Activated T-helper 2 cell treated with anti-CD3 and anti-CD28 coated beads, Interferon-gamma antibody, Interleukin-2, Interleukin-4, amounts not matched to agents 10 μg/mL and 5 μg/mL and 100 μg/mL, durations not matched to agents 14 hours and 24 hours and 36 hours (primary cell): ENCODE measurements around the gene NGEF. TPM values are rescaled to one million over a fixed set of nuclear protein-coding genes. Genes with fewer than 3 reads are reported as not detected.

Source experiments
- DNase-seq: peaks from one replicate; pipeline ENCODE4 v3.0.0; 2021; ENCODE audit warnings: low spot score
- H3K27ac Mint-ChIP-seq: one replicate; pipeline ENCODE4 v1.8.0; 2021; ENCODE audit warnings: mixed read lengths
- H3K27me3 Mint-ChIP-seq: one replicate; pipeline ENCODE4 v1.8.0; 2021; ENCODE audit warnings: low read depth, mixed read lengths
- H3K36me3 Mint-ChIP-seq: one replicate; pipeline ENCODE4 v1.8.0; 2021; ENCODE audit warnings: low read depth, mixed read lengths
- H3K4me1 Mint-ChIP-seq: one replicate; pipeline ENCODE4 v1.8.0; 2021; ENCODE audit warnings: low read depth, mixed read lengths
- H3K4me3 Mint-ChIP-seq: one replicate; pipeline ENCODE4 v1.8.0; 2021; ENCODE audit warnings: low read depth, mild to moderate bottlenecking, moderate library complexity, mixed read lengths
- H3K9me3 Mint-ChIP-seq: one replicate; pipeline ENCODE4 v1.8.0; 2021; ENCODE audit warnings: mixed read lengths
- intact Hi-C: fragments of 100-400 bp; cut with micrococcal nuclease; formaldehyde crosslinking; loops from one replicate; pipeline ENCODE4 v1.15.1; 2023
- total RNA-seq: library from RNA; stranded (reverse); gene quantifications from 2 replicates; pipeline ENCODE4 v1.2.3, GENCODE V29; 2022

The NGEF gene
- total RNA-seq, 1 donor from 2014 or later = 2.5 TPM

GRCh38 chr2:233039846-233040530, 26.9 kb upstream of the NGEF start:
- no peaks in the 10 kb centered on the region for H3K4me1 Mint-ChIP-seq
- no peak for DNase-seq
- H3K27me3 Mint-ChIP-seq = peaks cover 5% of the 10 kb centered on the region
- no peak overlapping the region for H3K27ac Mint-ChIP-seq
- no peak overlapping the region for H3K4me3 Mint-ChIP-seq
- no peaks in the 10 kb centered on the region for H3K9me3 Mint-ChIP-seq
- intact Hi-C loops = no loop called here
- no peaks in the 10 kb centered on the region for H3K36me3 Mint-ChIP-seq

- Mint-ChIP-seq H3K9me3 (no peaks in the 10 kb centered on the region), H3K4me1 (no peaks in the 10 kb centered on the region), H3K4me3 (no peak overlapping the region), H3K36me3 (no peaks in the 10 kb centered on the region), H3K27ac (no peak overlapping the region), H3K27me3 (peaks cover 5% of the 10 kb centered on the region)
- no peak for DNase-seq
- intact Hi-C loops = no loop called here
Observed at GRCh38 chr2:233039212-233039845, 26.3 kb upstream of the NGEF start.

GRCh38 chr2:233037078-233037477, 24.0 kb upstream of the NGEF start:
- H3K27me3 Mint-ChIP-seq = peaks cover 2% of the 10 kb centered on the region
- no peak overlapping the region for H3K27ac Mint-ChIP-seq
- no peak for DNase-seq
- no peaks in the 10 kb centered on the region for H3K9me3 Mint-ChIP-seq
- H3K36me3 Mint-ChIP-seq = no peaks in the 10 kb centered on the region
- H3K4me1 Mint-ChIP-seq = no peaks in the 10 kb centered on the region
- intact Hi-C loops = no loop called here
- H3K4me3 Mint-ChIP-seq = no peak overlapping the region

- no peak overlapping the region for H3K27ac Mint-ChIP-seq
- intact Hi-C loops = no loop called here
- no peak overlapping the region for H3K4me3 Mint-ChIP-seq
- H3K9me3 Mint-ChIP-seq = no peaks in the 10 kb centered on the region
- no peaks in the 10 kb centered on the region for H3K4me1 Mint-ChIP-seq
- no peak for DNase-seq
- H3K27me3 Mint-ChIP-seq = peaks cover 2% of the 10 kb centered on the region
- H3K36me3 Mint-ChIP-seq = no peaks in the 10 kb centered on the region
Observed at GRCh38 chr2:233036162-233036838, 23.2 kb upstream of the NGEF start.

- Mint-ChIP-seq H3K27ac (no peak overlapping the region), H3K9me3 (no peaks in the 10 kb centered on the region), H3K4me1 (no peaks in the 10 kb centered on the region), H3K27me3 (peaks cover 2% of the 10 kb centered on the region), H3K36me3 (no peaks in the 10 kb centered on the region), H3K4me3 (no peak overlapping the region)
- intact Hi-C loops = no loop called here
- no peak for DNase-seq
Observed at GRCh38 chr2:233035426-233036161, 22.5 kb upstream of the NGEF start.

GRCh38 chr2:233034091-233034882, 21.2 kb upstream of the NGEF start:
- Mint-ChIP-seq H3K36me3 (no peaks in the 10 kb centered on the region), H3K27ac (no peak overlapping the region), H3K27me3 (no peaks in the 10 kb centered on the region), H3K4me3 (no peak overlapping the region), H3K4me1 (no peaks in the 10 kb centered on the region), H3K9me3 (no peaks in the 10 kb centered on the region)
- intact Hi-C loops = no loop called here
- no peak for DNase-seq

- Mint-ChIP-seq H3K4me3 (no peak overlapping the region), H3K9me3 (no peaks in the 10 kb centered on the region), H3K36me3 (no peaks in the 10 kb centered on the region), H3K4me1 (no peaks in the 10 kb centered on the region), H3K27ac (no peak overlapping the region), H3K27me3 (no peaks in the 10 kb centered on the region)
- no peak for DNase-seq
- intact Hi-C loops = no loop called here
Observed at GRCh38 chr2:233033672-233034071, 20.6 kb upstream of the NGEF start.

GRCh38 chr2:233032551-233033320, 19.7 kb upstream of the NGEF start, which contains the start of gene NEU2:
Gene NEU2, plus strand, starts transcription at chr2:233032672. Its CDS starts 0 bp downstream, at chr2:233032672.
- DNase-seq = no peak
- no peak within 1 kb of the TSS for H3K4me3 Mint-ChIP-seq
- intact Hi-C loops = no loop called here
- H3K9me3 Mint-ChIP-seq = no peaks in the 10 kb centered on the region
- H3K27ac Mint-ChIP-seq = no peak within 1 kb of the TSS
- H3K27me3 Mint-ChIP-seq = no peaks in the 10 kb centered on the region
- no peaks in the 10 kb centered on the region for H3K36me3 Mint-ChIP-seq
- H3K4me1 Mint-ChIP-seq = no peaks in the 10 kb centered on the region

- H3K9me3 Mint-ChIP-seq = no peaks in the 10 kb centered on the region
- no peak overlapping the region for H3K4me3 Mint-ChIP-seq
- no peak overlapping the region for H3K27ac Mint-ChIP-seq
- H3K27me3 Mint-ChIP-seq = no peaks in the 10 kb centered on the region
- H3K4me1 Mint-ChIP-seq = no peaks in the 10 kb centered on the region
- no peaks in the 10 kb centered on the region for H3K36me3 Mint-ChIP-seq
- intact Hi-C loops = no loop called here
- DNase-seq = no peak
Observed at GRCh38 chr2:233031556-233032500, 18.8 kb upstream of the NGEF start.

- Mint-ChIP-seq H3K4me3 (no peak overlapping the region), H3K27ac (no peak overlapping the region)
- no peak for DNase-seq
Observed at GRCh38 chr2:233029321-233029720, 16.3 kb upstream of the NGEF start.

GRCh38 chr2:233026198-233026813, 13.2 kb upstream of the NGEF start:
- no peak overlapping the region for H3K27ac Mint-ChIP-seq
- intact Hi-C loops = no loop called here

More at GRCh38 chr2:233029321-233029720, 16.3 kb upstream of the NGEF start:
- Mint-ChIP-seq H3K27me3 (no peaks in the 10 kb centered on the region), H3K36me3 (no peaks in the 10 kb centered on the region), H3K9me3 (no peaks in the 10 kb centered on the region), H3K4me1 (no peaks in the 10 kb centered on the region)
- intact Hi-C loops = no loop called here

More at GRCh38 chr2:233026198-233026813, 13.2 kb upstream of the NGEF start:
- no peaks in the 10 kb centered on the region for H3K9me3 Mint-ChIP-seq
- no peaks in the 10 kb centered on the region for H3K27me3 Mint-ChIP-seq
- H3K4me3 Mint-ChIP-seq = no peak overlapping the region
- DNase-seq = no peak
- H3K36me3 Mint-ChIP-seq = no peaks in the 10 kb centered on the region
- H3K4me1 Mint-ChIP-seq = no peaks in the 10 kb centered on the region
